NCI-H2171 treated with DMSO at 0.1 percent for 48 hours (cell line): ENCODE data around the gene CORO2B.
"Not testable (repeated sequence)": the region's sequence is repeated elsewhere in the genome, so short reads cannot be mapped to it uniquely, and the experiment has no call there.

Source experiments
- DNase-seq: peaks from one replicate; lab custom pipeline; 2025; lab: John Stamatoyannopoulos, UW

The CORO2B gene

GRCh38 chr15:68674975-68675374, 96.2 kb downstream of the CORO2B start:
- no peak for DNase-seq

- DNase-seq = no peak
Observed at GRCh38 chr15:68676011-68676605, 97.3 kb downstream of the CORO2B start.

DNA sequence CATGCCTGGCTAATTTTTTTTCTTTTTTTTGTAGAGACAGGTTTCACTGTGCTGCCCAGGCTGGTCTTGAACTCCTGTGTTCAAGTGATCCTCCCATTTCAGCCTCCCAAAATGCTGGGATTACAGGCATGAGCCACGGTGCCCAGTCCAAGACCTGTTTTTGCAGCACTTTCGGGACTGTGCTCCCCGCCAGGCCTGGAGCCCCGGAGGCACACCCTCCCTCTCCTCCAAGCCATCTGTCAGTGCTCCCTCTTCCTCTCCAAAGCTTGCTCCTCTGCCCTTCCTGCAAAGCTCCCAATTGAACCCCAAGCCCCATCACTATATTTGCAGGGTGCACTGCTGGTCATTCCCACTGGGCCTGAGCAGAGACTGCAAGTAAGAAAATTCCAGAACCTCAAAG, 98.1 kb downstream of the CORO2B start:
- no peak for DNase-seq

DNA sequence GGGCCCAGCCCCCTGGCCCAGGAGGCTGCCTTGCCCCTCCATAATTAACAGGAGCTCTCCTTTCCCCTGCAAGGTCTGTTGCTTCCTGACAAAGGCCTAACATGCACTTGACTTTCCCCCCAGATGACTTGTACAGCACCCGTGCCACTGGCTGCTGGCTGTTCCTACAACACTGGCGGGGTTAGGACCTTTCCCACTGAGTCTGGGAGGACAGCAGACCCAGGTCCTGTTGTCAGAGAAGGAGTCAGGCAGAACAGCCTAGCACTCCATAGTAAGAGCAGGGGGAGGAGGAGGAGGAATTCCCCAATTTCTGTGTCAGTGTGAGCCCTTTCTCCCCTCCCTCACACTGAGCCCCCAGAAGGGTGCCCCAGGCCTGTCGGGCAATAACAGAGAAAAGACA, 99.2 kb downstream of the CORO2B start:
- DNase-seq = no peak

DNA sequence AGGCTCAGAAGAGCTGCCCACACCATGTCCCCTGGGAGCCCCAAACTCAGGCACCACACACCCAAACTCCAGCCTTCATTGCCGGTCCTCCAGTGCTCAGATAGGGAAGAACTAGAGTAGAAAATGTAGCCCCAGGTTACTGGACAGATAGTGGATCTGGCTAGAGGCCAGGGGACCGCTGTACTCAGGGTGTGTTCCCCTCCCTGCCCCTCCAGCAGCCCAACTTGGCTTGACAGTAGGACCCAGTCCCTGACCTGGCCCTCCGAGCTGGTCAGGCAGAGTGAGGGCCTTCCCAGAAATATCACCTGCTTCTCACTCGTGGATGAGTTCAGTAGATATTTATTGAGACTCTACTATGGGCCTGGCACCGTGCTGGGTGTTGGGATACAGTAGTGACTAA, 100.0 kb downstream of the CORO2B start:
- DNase-seq = no peak

GRCh38 chr15:68679161-68679560, 100.4 kb downstream of the CORO2B start:
- no peak for DNase-seq

DNA sequence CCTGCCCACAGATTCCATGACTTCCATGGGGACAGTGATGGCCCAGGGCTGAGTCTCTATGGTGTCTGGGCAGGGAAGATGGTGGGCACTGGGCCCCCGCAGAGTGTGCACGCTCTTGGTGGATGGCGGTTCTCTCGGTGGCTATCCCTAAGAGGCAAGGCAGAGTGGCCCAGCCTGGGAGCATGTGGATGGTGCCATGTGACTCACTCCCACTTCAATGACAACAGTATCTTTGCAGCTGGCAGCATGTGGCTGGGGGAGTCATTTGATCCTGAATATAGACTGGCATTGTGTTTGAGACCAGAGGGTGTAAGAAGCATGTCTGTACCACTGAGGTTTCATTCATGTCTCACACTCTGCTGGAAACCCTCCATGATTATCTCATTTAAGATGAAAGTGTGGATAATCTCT, 101.2 kb downstream of the CORO2B start:
- DNase-seq = peak; percentile 25

- DNase-seq = not testable (repeated sequence)
Observed at GRCh38 chr15:68680756-68681155, 102.0 kb downstream of the CORO2B start.

DNA sequence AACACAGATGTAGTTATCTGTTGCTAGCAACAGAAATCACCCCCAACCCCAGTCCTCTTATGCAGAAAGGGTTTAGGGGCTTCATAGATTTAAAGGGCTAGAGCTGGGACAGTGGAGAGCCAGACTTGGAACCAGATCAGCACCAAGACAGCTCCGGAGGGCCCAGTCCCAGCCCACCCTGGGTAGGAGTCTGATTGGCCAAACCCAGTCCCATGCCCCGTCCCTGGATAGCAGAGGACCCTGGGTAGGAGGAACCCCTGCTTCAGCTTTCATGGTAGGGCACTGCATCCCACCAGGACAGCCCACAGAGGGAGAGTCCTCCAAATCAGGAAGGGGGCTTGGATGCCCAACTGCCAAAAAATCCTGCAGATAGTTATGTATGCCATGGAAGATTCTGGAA, 103.0 kb downstream of the CORO2B start:
- no peak for DNase-seq

DNA sequence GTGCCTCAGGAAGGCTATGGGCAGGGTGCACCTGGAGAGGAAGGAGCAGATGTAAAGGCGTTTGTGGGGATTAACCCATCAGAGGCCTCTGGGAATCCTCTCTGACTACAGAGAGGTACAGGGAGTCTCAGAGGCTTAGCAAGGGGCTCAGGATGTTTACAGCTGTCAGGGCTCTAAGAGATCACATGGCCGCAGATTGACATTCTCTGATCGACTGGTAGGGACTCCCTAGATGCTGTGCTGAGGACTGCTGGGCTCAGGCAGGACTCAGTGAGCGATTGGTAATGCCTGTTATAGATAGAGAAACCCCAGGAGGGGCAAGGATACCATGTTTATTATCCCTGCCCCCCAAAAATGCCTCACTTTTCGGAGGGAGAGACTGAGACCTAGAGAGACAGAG, 103.5 kb downstream of the CORO2B start:
- DNase-seq = peak; percentile 76

DNA sequence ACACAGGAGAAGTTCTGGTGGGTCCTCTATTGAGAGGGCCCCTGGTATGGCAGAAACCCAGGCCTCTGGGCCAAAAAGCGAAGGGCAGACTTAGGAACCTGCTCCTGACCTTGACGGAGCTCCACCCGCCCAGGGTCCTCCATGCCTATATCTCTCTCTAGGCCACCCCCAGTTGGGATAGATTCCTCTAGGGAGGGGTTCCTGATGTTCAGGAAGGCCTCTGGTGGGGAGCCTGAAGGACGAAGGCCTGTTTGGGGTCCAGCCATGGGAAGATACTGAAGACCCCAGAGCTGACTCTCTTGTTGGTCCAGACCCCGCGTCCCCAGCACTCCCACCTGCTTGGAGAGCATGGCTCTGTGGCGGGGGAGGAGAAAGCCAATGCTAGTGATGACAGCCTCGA, 104.2 kb downstream of the CORO2B start:
- DNase-seq = no peak

- DNase-seq = no peak
Observed at GRCh38 chr15:68683551-68683950, 104.8 kb downstream of the CORO2B start.

DNA sequence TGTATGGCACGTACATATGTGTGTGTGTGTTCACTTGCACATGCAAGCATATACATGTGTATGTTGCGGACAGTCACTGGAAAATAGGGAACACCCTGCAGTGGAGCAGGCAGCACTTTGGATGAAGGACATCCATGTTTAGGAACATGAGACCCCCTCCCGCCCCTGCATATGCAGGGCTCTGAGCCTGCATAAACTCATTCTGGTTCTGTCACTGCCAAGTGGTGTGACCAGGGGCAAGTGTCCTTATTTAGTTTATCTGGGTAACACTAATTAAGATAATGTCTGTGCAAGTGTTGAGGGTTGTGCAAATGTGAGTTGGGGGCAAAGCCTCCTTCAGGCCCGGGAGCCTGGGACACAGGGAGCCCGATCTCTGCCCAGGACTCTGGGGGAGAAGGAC, 105.7 kb downstream of the CORO2B start:
- DNase-seq = no peak

GRCh38 chr15:68687136-68687735, 108.4 kb downstream of the CORO2B start:
- peak; percentile 11 for DNase-seq

GRCh38 chr15:68691705-68692104, 112.9 kb downstream of the CORO2B start:
- peak; percentile 89 for DNase-seq

DNA sequence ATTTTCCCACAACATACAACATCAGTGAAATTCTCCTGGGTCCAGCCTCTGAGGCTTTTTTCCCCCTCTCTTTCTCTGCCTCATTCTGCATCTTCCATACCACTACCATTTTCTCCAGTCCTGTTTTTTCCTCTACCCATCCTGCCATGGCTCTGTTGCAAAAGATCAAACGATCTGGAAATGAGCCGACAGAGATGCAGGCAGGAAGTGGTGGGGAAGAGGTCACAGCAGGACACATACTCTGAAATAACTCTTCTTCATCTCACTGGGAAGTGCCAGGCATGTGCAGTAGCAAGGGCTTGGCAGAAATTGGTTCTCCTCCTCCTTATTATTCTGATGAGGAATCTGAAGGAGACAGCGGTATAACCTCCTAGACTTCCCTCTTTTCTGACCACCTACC, 114.3 kb downstream of the CORO2B start:
- DNase-seq = no peak

GRCh38 chr15:68694111-68694510, 115.3 kb downstream of the CORO2B start:
- no peak for DNase-seq

GRCh38 chr15:68695061-68695595, 116.3 kb downstream of the CORO2B start:
- no peak for DNase-seq

GRCh38 chr15:68696414-68697363, 117.9 kb downstream of the CORO2B start:
- no peak for DNase-seq

- DNase-seq = no peak
Observed at GRCh38 chr15:68697711-68698690, 119.2 kb downstream of the CORO2B start.

- no peak for DNase-seq
Observed at GRCh38 chr15:68698708-68699107, 119.9 kb downstream of the CORO2B start.
